ENCODE data around the gene MPEG1.

Gene MPEG1

DNA sequence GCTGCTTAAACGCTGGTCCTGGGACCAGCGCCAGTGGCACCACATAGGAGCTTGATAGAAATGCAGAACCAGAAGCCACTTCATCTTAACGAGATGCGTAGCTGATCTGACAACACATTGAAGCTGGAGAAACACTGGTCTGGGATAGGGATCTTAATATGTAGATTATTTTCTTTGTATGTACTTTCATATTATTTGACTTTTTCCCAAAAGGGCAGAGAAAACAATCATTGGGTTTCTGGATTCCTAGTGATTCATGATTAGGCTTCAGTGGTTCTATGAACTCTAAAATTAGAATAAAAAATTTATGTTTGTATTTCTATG lies 12.3 kb downstream of the MPEG1 start:
- H3K4me3 ChIP-seq (ENCODE audit: low read length): no peak overlapping the region
- H3K9me3 ChIP-seq (replicated peaks; ENCODE audit: insufficient read depth, low read length): no peaks in the 10 kb centered on the region
- DNase-seq: no peak
- no peaks in the 10 kb centered on the region for H3K79me2 ChIP-seq (ENCODE audit: low read length)
- H3K4me2 ChIP-seq (ENCODE audit: low read depth, low read length): peak overlapping the region; percentile 4; the same call in 1 of the 2 replicates
- no peaks in the 10 kb centered on the region for H3K36me3 ChIP-seq (replicated peaks; ENCODE audit: insufficient read depth, low read length)
- H3K27me3 ChIP-seq (replicated peaks; ENCODE audit: insufficient read depth, low read length): no peaks in the 10 kb centered on the region
- H2AFZ ChIP-seq (ENCODE audit: low read length): no peak overlapping the region
- no peak overlapping the region for H3K27ac ChIP-seq (ENCODE audit: low read length)
- no peaks in the 10 kb centered on the region for H4K20me1 ChIP-seq (ENCODE audit: insufficient read depth, low read length)
- H3F3A ChIP-seq (ENCODE audit: insufficient read depth, low read length): no peaks in the 10 kb centered on the region
- peaks cover 9% of the 10 kb centered on the region for H3K4me1 ChIP-seq (ENCODE audit: low read length)
- no peaks in the 10 kb centered on the region for H3K9me2 ChIP-seq (replicated peaks; ENCODE audit: insufficient read depth, low read length)
- no peak for TF ChIP-seq EZH2phosphoT487 (IDR thresholded peaks at IDR 0.05; ENCODE audit: low read length)
- no peak for TF ChIP-seq EZH2 (optimal IDR thresholded peaks at IDR 0.05; ENCODE audit: low read depth, low read length)
- TF ChIP-seq CTCF (IDR thresholded peaks at IDR 0.05; ENCODE audit: low read length): no peak
- no peak overlapping the region for H3K9ac ChIP-seq (ENCODE audit: low read length)

GRCh38 chr11:59199546-59200422 lies 12.9 kb downstream of the MPEG1 start:
- Histone ChIP-seq H4K20me1 (ENCODE audit: insufficient read depth, low read length) (no peaks in the 10 kb centered on the region), H3K9me3 (replicated peaks; ENCODE audit: insufficient read depth, low read length) (no peaks in the 10 kb centered on the region), H3K4me2 (ENCODE audit: low read depth, low read length) (peak overlapping the region; percentile 4; the same call in 1 of the 2 replicates), H3K9ac (ENCODE audit: low read length) (no peak overlapping the region), H3K9me2 (replicated peaks; ENCODE audit: insufficient read depth, low read length) (no peaks in the 10 kb centered on the region), H3K79me2 (ENCODE audit: low read length) (no peaks in the 10 kb centered on the region), H3F3A (ENCODE audit: insufficient read depth, low read length) (no peaks in the 10 kb centered on the region), H3K4me3 (ENCODE audit: low read length) (no peak overlapping the region), H2AFZ (ENCODE audit: low read length) (no peak overlapping the region), H3K4me1 (ENCODE audit: low read length) (peaks cover 9% of the 10 kb centered on the region), H3K27me3 (replicated peaks; ENCODE audit: insufficient read depth, low read length) (no peaks in the 10 kb centered on the region), H3K27ac (ENCODE audit: low read length) (no peak overlapping the region), H3K36me3 (replicated peaks; ENCODE audit: insufficient read depth, low read length) (no peaks in the 10 kb centered on the region)
- TF ChIP-seq CTCF (IDR thresholded peaks at IDR 0.05; ENCODE audit: low read length): no peak
- TF ChIP-seq EZH2 (optimal IDR thresholded peaks at IDR 0.05; ENCODE audit: low read depth, low read length): no peak
- no peak for TF ChIP-seq EZH2phosphoT487 (IDR thresholded peaks at IDR 0.05; ENCODE audit: low read length)
- DNase-seq: peak; percentile 54

DNA sequence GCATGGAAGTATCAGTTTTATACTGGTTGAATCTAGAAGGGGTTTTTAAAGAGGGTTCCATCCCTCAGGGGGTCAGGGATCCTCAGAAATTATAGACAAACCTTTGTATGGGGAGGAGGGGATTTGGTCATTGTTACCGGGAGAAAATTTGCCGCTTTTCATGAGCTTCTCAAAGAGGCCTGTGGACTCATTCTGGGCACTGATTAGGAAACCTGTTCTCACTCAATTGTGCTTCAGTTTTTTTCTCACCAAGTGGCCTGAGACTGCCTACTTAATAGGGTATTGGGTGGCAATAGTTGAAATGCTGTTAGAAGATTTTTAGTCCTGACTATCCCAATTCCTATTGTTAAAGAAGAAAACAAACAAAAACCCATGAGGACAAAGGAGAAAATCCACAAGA lies 14.0 kb downstream of the MPEG1 start:
- no peak for DNase-seq
- no peaks in the 10 kb centered on the region for H3K9me2 ChIP-seq (replicated peaks; ENCODE audit: insufficient read depth, low read length)
- no peaks in the 10 kb centered on the region for H3F3A ChIP-seq (ENCODE audit: insufficient read depth, low read length)
- no peak overlapping the region for H3K4me3 ChIP-seq (ENCODE audit: low read length)
- H3K9ac ChIP-seq (ENCODE audit: low read length): no peak overlapping the region
- no peaks in the 10 kb centered on the region for H4K20me1 ChIP-seq (ENCODE audit: insufficient read depth, low read length)
- no peaks in the 10 kb centered on the region for H3K9me3 ChIP-seq (replicated peaks; ENCODE audit: insufficient read depth, low read length)
- H3K27ac ChIP-seq (ENCODE audit: low read length): no peak overlapping the region
- H3K79me2 ChIP-seq (ENCODE audit: low read length): no peaks in the 10 kb centered on the region
- no peaks in the 10 kb centered on the region for H3K36me3 ChIP-seq (replicated peaks; ENCODE audit: insufficient read depth, low read length)
- peaks cover 9% of the 10 kb centered on the region for H3K4me1 ChIP-seq (ENCODE audit: low read length)
- H3K4me2 ChIP-seq (ENCODE audit: low read depth, low read length): no peak overlapping the region
- H3K27me3 ChIP-seq (replicated peaks; ENCODE audit: insufficient read depth, low read length): no peaks in the 10 kb centered on the region
- TF ChIP-seq EZH2phosphoT487 (IDR thresholded peaks at IDR 0.05; ENCODE audit: low read length) (no peak), EZH2 (optimal IDR thresholded peaks at IDR 0.05; ENCODE audit: low read depth, low read length) (no peak), CTCF (IDR thresholded peaks at IDR 0.05; ENCODE audit: low read length) (no peak)
- H2AFZ ChIP-seq (ENCODE audit: low read length): no peak overlapping the region

All from MM.1S (cell line).